ENCODE data around the gene SQOR.

The SQOR gene

GRCh38 chr15:45731343-45731742 is 96.5 kb downstream of the SQOR start:
- H3K4me3 ChIP-seq (ENCODE audit: low read depth, low read length), result no peak overlapping the region
- TF ChIP-seq CTCF (IDR thresholded peaks at IDR 0.05; ENCODE audit: borderline replicate concordance, insufficient read depth, low read depth, low read length), result no peak

GRCh38 chr15:45732662-45733061 is 97.8 kb downstream of the SQOR start:
- no peak for TF ChIP-seq CTCF (IDR thresholded peaks at IDR 0.05; ENCODE audit: borderline replicate concordance, insufficient read depth, low read depth, low read length)
- H3K4me3 ChIP-seq (ENCODE audit: low read depth, low read length), result no peak overlapping the region

- TF ChIP-seq CTCF (IDR thresholded peaks at IDR 0.05; ENCODE audit: borderline replicate concordance, insufficient read depth, low read depth, low read length), result no peak
- H3K4me3 ChIP-seq (ENCODE audit: low read depth, low read length), result no peak overlapping the region
Observed at GRCh38 chr15:45734260-45734711, 99.5 kb downstream of the SQOR start.

All from GM12875 (cell line).